SK-N-SH (cell line): ENCODE data around the gene VEZF1. TPM values are rescaled to one million over a fixed set of nuclear protein-coding genes. Genes with fewer than 3 reads are reported as not detected.

Experiments
- CTCF ChIA-PET: fragments of 300-600, 350-600 bp; formaldehyde crosslinking; extraction: SDS; loops from one replicate; lab custom pipeline; 2021; lab: Yijun Ruan, JAX
- POLR2A ChIA-PET: fragments of 350-600 bp; sonication (Branson Sonifier 250); formaldehyde crosslinking; extraction: SDS; loops from one replicate; lab custom pipeline; 2020; ENCODE audit warnings: antibody characterized with exemption, inconsistent platforms; lab: Yijun Ruan, JAX
- DNase-seq: peaks from one replicate; pipeline ENCODE4 v3.0.0; 2012
- H2AFZ ChIP-seq: fragments of 200-600 bp; sonication (generic); 2 replicates; pipeline ENCODE4 v1.8.1; 2016; ENCODE audit warnings: antibody characterized with exemption, mild to moderate bottlenecking, low read depth
- H3F3A ChIP-seq: fragments of 200-600 bp; sonication (generic); replicated peaks from 2 replicates; pipeline ENCODE3; 2016; ENCODE audit warnings: antibody characterized with exemption, mild to moderate bottlenecking; ENCODE audit not compliant: insufficient read depth
- H3K27ac ChIP-seq, 2 experiments: fragments of 200-500 bp in 1 of 2; fragments of 200-600 bp in 1 of 2; sonication (Bioruptor generic) in 1 of 2; sonication (generic), shearing (Covaris generic) in 1 of 2; 2 replicates each; pipeline versions ENCODE4 v1.5.1 to v1.6.1; 2014 to 2016; ENCODE audit warnings: low read depth in 2 of 2, inconsistent platforms in 1 of 2, low read length in 1 of 2, mild to moderate bottlenecking in 1 of 2, mixed read lengths in 1 of 2
- H3K27me3 ChIP-seq: fragments of 200-600 bp; sonication (generic), shearing (Covaris generic); 2 replicates; pipeline ENCODE4 v1.6.1; 2016; ENCODE audit warnings: mixed run types; ENCODE audit not compliant: insufficient read depth
- H3K36me3 ChIP-seq, 2 experiments: fragments of 200-500 bp in 1 of 2; fragments of 200-600 bp in 1 of 2; sonication (Bioruptor generic) in 1 of 2; sonication (generic) in 1 of 2; replicated peaks in 1 of 2; 2 replicates each; pipeline versions ENCODE3 to v1.5.1; 2014 to 2016; ENCODE audit warnings: low read length in 1 of 2, mild to moderate bottlenecking in 1 of 2; ENCODE audit not compliant: insufficient read depth in 2 of 2, control insufficient read depth in 1 of 2
- H3K4me1 ChIP-seq, 2 experiments: fragments of 200-500 bp in 1 of 2; fragments of 200-600 bp in 1 of 2; sonication (Bioruptor generic) in 1 of 2; sonication (generic), shearing (Covaris generic) in 1 of 2; 2 replicates each; pipeline versions ENCODE4 v1.5.1 to v1.6.1; 2014 to 2016; ENCODE audit warnings: low read depth in 1 of 2, low read length in 1 of 2, mixed run types in 1 of 2; ENCODE audit not compliant: insufficient read depth in 2 of 2, control insufficient read depth in 1 of 2
- H3K4me2 ChIP-seq: fragments of 200-600 bp; sonication (generic), shearing (Covaris generic); 2 replicates; pipeline ENCODE4 v1.6.1; 2017; ENCODE audit warnings: mixed run types
- H3K4me3 ChIP-seq, 2 experiments: fragments of 200-500 bp in 1 of 2; fragments of 200-600 bp in 1 of 2; sonication (Bioruptor generic) in 1 of 2; sonication (generic), shearing (Covaris generic) in 1 of 2; 2 replicates each; pipeline versions ENCODE4 v1.5.1 to v1.8.1; 2014 to 2016; ENCODE audit warnings: low read depth in 2 of 2, inconsistent platforms in 1 of 2, low read length in 1 of 2, mild to moderate bottlenecking in 1 of 2, mixed read lengths in 1 of 2, moderate library complexity in 1 of 2
- H3K79me2 ChIP-seq: fragments of 200-600 bp; sonication (generic); 2 replicates; pipeline ENCODE4 v1.8.1; 2017; ENCODE audit warnings: mild to moderate bottlenecking; ENCODE audit not compliant: insufficient read depth
- H3K9ac ChIP-seq: fragments of 200-600 bp; sonication (generic); 2 replicates; pipeline ENCODE4 v1.6.1; 2017; ENCODE audit warnings: mixed run types
- H3K9me2 ChIP-seq: fragments of 200-600 bp; sonication (generic); 2 replicates; pipeline ENCODE4 v1.6.1; 2017; ENCODE audit warnings: mixed run types
- H3K9me3 ChIP-seq: fragments of 200-600 bp; sonication (generic); 2 replicates; pipeline ENCODE4 v1.6.1; 2017; ENCODE audit warnings: mixed run types, mild to moderate bottlenecking, moderate library complexity
- H4K20me1 ChIP-seq: fragments of 200-600 bp; sonication (generic); 2 replicates; pipeline ENCODE4 v1.6.1; 2017; ENCODE audit warnings: mild to moderate bottlenecking, mixed run types; ENCODE audit not compliant: insufficient read depth
- NFIC ChIP-seq: IDR thresholded peaks from 2 replicates; pipeline ENCODE4 v1.4.0; 2012; ENCODE audit warnings: borderline replicate concordance
- POLR2AphosphoS5 ChIP-seq: IDR thresholded peaks from 2 replicates; pipeline ENCODE4 v1.6.1; 2012; ENCODE audit warnings: low read depth, low read length
- SMC3 ChIP-seq: IDR thresholded peaks from 2 replicates; pipeline ENCODE4 v1.6.1; 2012; ENCODE audit warnings: low read depth, low read length, improper control_type of control experiment
- TCF12 ChIP-seq: IDR thresholded peaks from 2 replicates; pipeline ENCODE4 v1.4.0; 2012
- ZBTB33 ChIP-seq: IDR thresholded peaks from 2 replicates; pipeline ENCODE4 v1.4.0; 2012; ENCODE audit warnings: low read depth, borderline replicate concordance
- WGBS: methylation state at CpG from one replicate; pipeline ENCODE4 v1.1.6; 2017; ENCODE audit warnings: low lambda C conversion rate; 5-methylcytosine and 5-hydroxymethylcytosine counted together
- polyA plus RNA-seq, 3 experiments: library from polyadenylated mRNA; depleted of rRNA; stranded (reverse); fragments of >200 nt; gene quantifications; 2 replicates each; pipeline ENCODE4 v1.2.3, GENCODE V29; 2012

VEZF1 gene
- polyA plus RNA-seq, 1 of the 3 experiments (the other 2 are of a cell fraction): 35.1 TPM

GRCh38 chr17:58002154-58002948, 14.3 kb upstream of the VEZF1 start:
- Histone ChIP-seq H4K20me1 (peaks cover 65% of the 10 kb centered on the region), H3K9me2 (no peaks in the 10 kb centered on the region), H3K9me3 (no peaks in the 10 kb centered on the region), H3K4me2 (peak overlapping the region; percentile 97), H3K36me3 (peaks cover 81 to 84% of the 10 kb centered on the region in 2 experiments), H2AFZ (no peak overlapping the region), H3K79me2 (peaks cover 80% of the 10 kb centered on the region), H3K4me3 (no peak overlapping the region), H3F3A (peaks cover 65% of the 10 kb centered on the region), H3K27me3 (no peaks in the 10 kb centered on the region), H3K9ac (peak overlapping the region; percentile 1; the same call in 1 of the 2 replicates), H3K4me1 (peaks cover 28 to 31% of the 10 kb centered on the region in 2 experiments), H3K27ac (peak overlapping the region in 1 of 2 experiments; percentile 18; a peak in 2 of 4 replicates)
- TF ChIP-seq TCF12 (no peak), SMC3 (no peak), NFIC (no peak)
- CTCF ChIA-PET: interaction anchor here (0.6 to 20.5 kb wide), 11 partner anchors 12 to 740 kb away, joined by 3 to 1002 read pairs (median 4); partner anchors contain the start of genes CUEDC1, MRPS23 and VEZF1
- 82% methylated on average over 4 of the region's 4 CpGs for WGBS
- DNase-seq: no peak
- POLR2A ChIA-PET: no interaction called here

- peaks cover 65% of the 10 kb centered on the region for H4K20me1 ChIP-seq
- H3K9ac ChIP-seq: no peak overlapping the region
- H3K36me3 ChIP-seq: peaks cover 88 to 92% of the 10 kb centered on the region in 2 experiments
- CTCF ChIA-PET: interaction anchor here (0.6 to 20.5 kb wide), 10 partner anchors 12 to 168 kb away, joined by 3 to 1002 read pairs (median 13); partner anchors contain the start of genes CUEDC1, MRPS23 and VEZF1
- peaks cover 28 to 31% of the 10 kb centered on the region in 2 experiments for H3K4me1 ChIP-seq
- H3K9me3 ChIP-seq: no peaks in the 10 kb centered on the region
- H3K9me2 ChIP-seq: no peaks in the 10 kb centered on the region
- POLR2A ChIA-PET: interaction anchor here (1.0 to 3.6 kb wide), 2 partner anchors 142 to 152 kb away, joined by 3 to 23 read pairs; partner anchors contain the start of gene MRPS23
- H3K79me2 ChIP-seq: peaks cover 76% of the 10 kb centered on the region
- WGBS: 75% methylated on average over 1 of the region's 1 CpG
- no peak overlapping the region for H3K4me3 ChIP-seq
- H3K27me3 ChIP-seq: no peaks in the 10 kb centered on the region
- DNase-seq: no peak
- no peak overlapping the region for H2AFZ ChIP-seq
- peak overlapping the region; percentile 97 for H3K4me2 ChIP-seq
- peak overlapping the region; percentile 18 to 39; a peak in 2 of 4 replicates for H3K27ac ChIP-seq
- H3F3A ChIP-seq: peaks cover 70% of the 10 kb centered on the region
- TF ChIP-seq POLR2AphosphoS5: peak; percentile 43; the same call in 1 of the 2 replicates
- no peak for TF ChIP-seq ZBTB33
Measured at GRCh38 chr17:58001461-58002124, 13.5 kb upstream of the VEZF1 start.
